HG02678 (cell line): ENCODE results near the gene SLC16A7.

Experiments
- ATAC-seq: cut with Tn5 transposase; IDR thresholded peaks from one replicate; pipeline ENCODE4 v1.9.1; 2021; ENCODE audit warnings: mild to moderate bottlenecking, moderate library complexity; ENCODE audit not compliant: unreplicated experiment

SLC16A7 gene

DNA sequence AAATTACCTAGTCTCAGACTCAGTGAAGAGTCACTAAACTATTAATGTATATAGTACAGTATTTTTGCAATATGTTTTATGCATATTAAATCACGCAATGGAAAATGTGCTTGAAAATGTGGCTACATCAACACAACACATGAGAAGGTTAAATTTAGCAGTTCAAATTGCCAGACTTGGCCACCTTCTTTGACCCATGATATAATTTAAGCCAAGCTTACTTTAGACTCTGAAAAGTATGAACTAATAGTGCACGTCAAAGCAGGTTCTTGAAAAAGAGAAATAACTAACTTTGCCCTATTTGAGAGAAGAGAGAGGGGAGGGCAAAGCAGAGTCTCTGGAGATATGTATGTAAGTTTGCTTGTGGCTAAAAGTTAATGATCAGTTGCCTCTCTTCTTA lies 68.7 kb downstream of the SLC16A7 start:
- no peak for ATAC-seq

DNA sequence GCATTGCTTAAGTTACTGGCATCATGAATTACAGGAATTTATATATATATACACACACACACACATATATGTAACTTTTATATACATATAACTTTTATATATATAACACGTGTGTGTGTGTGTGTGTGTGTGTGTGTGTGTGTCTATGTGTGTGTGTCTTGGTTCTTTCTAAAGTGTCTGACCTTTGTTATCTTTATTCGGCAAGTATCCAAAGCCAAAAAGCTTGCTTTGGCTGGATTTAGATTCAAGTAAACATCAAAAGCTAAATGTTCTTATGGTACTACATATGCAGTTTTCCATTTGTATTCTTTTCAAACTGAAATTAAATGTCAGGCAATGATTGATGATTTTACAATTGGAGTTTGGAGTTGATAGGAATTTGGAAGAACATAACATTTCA lies 69.9 kb downstream of the SLC16A7 start:
- ATAC-seq, result no peak

DNA sequence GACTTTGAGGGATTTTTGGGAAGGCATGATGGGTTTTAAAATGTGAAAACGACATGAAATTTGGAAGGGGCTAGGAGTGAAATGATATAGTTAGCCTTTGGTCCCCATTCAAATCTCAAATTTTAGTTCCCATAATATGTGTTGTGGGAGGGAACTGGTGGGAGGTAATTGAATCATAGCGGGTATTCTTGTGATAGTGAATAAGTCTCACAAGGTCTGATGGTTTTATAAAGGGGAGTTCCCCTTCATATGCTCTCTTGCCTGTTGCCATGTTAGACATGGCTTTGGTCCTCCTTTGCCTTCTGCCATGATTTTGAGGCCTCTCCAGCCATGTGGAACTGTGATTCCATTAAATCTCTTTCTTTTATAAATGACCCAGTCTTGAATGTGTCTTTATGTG lies 72.8 kb downstream of the SLC16A7 start:
- ATAC-seq, result no peak

DNA sequence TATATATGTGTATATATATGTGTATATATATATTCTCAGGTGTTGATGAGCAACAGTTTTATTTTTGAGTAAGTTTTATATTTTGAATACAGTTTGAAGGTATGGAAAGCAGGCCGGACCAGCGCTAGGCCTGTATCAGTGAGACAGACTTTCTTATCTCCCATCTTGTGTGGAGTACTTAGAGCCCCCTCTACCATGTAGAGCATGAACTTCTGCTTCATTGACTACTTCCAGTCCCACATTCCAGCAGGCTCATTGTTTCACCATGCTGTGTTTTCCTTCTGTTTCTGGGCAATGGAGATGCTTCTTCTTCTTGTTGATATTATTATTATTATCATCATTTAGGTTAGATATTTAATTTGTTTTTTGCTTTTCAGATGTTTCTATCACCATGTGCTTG lies 76.4 kb downstream of the SLC16A7 start:
- no peak for ATAC-seq

DNA sequence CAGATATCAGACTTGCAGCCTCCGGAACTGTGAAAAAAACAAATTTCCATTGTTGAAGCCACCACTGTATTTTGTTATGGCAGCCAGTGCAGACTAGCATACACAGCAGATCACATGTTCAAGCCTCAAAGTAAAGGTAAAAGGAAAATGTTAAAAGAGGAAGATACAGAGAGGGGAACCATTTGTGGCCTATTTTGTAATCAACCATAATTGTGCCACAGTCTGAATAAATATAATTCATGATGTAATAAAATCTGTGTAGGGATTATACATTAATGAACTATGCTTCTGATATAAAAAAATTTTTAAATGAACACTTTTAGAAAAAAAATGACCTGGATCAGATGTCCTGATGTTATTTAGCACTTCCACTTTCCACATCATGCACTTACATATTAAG lies 79.6 kb downstream of the SLC16A7 start:
- ATAC-seq, result no peak

DNA sequence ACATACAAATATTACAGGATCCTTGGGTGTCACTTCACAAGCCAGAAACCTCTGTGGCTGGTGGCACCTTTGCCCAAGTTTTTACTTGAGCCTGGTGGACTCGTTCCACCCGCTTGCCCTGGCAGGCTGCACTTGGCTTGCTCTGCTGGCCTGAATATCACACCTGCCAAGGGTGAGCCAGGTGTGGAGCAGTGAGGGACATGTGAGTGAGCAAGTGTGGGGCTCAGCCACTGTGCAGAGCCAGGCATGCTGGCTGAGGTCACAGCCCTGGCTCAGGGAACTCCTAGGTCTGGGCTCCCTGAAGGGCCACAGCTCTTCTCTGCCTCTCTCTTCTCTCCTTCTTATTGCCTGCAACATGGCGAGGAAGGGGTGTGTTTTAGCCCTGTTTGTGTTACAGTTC lies 82.0 kb downstream of the SLC16A7 start:
- ATAC-seq, result no peak

DNA sequence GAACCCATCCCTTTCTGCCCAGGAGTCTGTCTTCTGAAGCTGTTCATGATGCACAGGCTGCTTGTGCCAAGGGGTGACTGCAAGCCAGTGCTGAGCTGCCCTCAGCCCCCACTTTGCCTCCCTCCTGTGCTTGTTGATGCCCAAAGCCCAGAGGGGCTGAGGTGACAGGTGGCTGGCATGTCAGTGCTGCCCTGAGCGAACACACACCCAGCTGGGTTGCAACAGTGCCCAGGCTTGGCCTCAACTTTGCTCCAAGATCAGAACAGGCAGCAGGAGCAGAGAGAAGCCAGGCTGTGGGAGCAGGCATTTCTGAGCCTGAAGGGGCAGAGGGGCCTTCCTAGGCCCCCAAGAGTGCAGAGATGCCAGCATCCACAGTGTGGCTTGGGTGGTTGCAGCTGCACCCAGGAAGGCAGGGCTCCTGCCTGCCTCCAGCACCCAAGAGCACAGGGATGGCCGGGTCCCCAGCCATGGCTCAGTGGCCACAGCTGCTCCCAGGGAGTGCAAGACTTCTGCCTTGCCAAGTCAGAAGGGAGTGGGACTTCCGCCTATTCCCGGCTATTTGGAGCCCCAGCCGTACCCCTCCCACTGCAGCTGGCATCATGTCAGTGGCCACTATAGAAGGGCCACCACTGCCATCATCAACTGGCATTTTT lies 83.1 kb downstream of the SLC16A7 start:
- no peak for ATAC-seq

DNA sequence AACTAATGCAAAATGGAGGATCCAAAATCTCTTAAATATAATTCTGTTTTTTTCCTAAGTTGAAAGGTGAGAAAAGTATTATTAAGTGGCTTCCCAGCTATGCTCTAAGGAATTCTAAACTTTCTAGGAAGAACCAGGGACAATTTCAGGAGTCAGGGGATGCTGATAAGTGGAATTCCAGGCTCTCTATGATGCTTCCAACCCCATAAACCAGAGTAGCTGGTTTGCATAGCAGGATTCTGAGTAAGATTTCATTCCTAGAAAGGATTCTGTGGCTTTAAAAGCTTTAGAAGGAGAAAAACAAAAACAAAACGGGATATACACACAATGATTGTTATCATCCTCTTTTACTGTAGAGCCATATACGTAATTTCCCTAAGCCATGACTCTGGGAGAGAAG lies 93.9 kb downstream of the SLC16A7 start:
- no peak for ATAC-seq

DNA sequence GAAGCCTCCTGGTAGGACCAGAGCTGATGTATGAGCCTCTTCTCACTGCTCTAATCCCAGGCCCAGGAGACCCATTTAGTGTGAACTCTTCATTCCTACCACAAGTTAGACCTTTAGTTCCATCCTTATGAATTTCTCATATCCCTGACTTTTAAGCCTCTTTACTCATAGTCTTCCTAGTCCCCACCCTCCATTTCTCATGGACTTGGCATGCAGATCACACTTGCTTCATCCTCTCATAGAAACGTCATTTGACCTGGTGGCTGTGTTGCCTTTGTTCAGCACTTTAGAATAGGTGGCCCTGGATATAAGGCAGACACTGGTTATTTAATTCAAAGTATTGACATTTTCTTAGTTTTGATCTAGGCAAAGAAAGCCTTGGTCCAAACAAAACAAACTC lies 99.5 kb downstream of the SLC16A7 start:
- ATAC-seq, result no peak

DNA sequence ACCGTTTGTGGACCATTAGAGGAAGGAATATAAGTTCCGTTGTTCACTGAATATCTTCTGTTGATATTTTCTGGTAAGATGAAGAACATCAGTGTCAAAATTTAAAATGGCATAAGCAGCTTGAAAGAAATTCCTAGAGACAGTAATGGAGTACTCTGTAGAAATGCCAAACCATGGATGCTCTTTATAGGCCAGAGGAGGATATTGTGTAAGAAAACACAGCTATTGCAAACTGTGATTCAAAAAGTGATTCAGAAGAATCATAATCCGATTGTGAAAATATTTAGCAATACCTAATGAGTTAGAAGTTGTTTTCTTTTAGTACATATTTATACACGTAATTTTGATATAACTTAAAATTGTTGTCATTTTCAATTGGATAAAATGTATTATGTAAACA lies 102.8 kb downstream of the SLC16A7 start:
- ATAC-seq, result no peak

DNA sequence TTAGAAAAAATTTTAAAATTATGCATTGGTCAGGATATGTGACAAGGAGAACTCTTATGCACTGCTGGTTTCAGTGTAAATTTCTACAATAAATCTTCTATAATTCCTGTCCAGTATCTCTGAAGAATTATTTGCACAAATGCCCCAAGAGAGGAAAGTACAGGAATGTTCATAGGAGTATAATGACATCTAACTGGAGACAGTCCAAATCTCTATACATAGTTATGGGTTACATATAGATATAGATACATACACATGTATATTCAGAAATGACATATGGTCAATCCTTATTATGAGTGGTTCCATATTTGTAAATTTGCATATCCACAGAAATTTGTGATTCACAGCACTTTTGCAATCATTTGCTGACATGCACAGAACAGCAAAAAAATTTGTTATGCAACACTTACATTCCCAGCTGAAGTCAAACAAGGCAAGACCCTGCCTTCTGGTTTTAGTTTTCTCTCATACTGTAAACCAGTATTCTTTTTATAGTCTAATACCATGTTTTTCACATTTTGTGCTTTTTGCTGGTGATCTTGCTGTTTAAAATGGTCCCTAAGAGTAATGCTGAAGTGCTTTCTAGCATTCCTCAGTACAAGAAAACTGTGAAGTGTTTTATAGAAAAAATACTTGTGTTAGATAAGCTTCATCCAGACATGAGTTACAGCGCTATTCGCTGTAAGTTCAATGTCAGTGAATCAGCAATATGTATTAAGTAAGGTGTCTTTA lies 103.8 kb downstream of the SLC16A7 start:
- no peak for ATAC-seq

DNA sequence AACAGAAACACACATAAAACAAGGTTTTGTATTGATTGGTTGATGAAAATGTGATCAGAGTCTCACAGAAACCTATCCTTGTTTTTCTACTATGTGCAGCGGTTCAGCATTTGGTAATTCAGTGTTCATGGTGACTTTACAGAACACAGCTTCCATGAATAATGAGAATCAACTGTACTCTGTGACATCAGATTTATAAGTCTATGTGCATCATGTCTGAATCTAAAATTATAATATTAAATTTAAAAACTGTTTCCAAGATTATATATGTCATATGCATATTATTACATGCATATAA lies 104.3 kb downstream of the SLC16A7 start:
- no peak for ATAC-seq

DNA sequence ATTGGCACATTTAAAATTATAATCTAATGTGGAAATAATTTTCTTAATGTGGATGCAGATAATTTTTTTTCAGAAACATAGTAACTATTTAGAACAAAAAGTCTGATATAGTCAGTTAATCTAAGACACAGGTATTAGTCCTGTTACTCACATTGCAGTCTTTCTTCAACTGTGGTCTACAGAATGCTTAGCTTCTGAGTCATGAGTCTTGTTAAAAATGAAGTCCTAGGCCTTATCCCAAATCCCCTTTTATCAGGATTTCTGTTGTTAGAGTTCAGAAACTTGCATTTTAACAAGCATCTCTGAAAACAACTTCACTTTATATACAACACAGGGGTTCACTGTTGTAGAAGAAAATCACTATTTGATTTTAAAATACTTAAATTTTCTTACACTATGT lies 112.2 kb downstream of the SLC16A7 start:
- no peak for ATAC-seq

DNA sequence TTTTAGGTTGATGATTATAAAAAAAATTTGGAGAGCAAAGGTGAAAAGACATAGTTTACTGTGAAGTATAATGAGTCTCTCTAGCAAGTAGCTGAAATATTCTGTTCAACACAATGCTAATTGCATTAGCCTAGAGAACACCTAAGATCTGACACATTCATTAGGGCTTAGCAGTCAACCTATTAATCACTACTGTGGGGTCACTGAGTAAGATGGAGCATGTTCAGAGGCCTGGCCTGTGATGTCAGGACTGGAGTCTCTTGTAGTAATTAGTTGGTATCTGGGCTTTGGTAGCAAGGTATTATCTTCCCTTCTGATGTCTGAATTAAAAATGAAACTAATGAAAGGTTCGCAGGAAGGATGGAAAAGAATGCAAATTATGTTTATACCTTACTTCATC lies 112.7 kb downstream of the SLC16A7 start:
- ATAC-seq, result no peak

DNA sequence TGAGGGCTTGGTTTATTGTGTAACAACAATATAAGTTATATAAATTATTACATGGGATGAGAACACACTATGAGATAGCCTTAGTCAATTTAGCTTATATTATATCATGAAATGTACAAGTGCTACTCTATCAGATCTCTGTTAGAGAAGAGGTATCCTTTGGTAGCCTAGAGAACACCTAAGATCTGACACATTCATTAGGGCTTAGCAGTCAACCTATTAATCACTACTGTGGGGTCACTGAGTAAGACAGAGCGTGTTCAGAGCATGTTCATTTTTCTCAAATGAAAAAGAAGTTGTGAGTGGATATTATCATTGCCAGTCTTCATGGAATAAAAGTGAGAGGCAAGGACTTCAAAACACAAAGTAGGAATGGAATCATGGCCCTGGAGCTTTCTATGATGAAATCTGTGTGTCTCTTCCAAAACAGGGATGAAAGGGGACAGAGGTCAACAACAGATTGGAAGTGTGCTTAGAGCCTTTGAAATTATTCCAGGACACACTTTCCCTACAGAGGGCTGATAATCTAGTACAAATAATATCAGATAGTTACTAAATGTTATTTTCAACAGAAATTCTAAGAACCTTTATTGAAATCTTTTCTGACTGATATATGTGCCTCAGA lies 114.3 kb downstream of the SLC16A7 start:
- no peak for ATAC-seq

DNA sequence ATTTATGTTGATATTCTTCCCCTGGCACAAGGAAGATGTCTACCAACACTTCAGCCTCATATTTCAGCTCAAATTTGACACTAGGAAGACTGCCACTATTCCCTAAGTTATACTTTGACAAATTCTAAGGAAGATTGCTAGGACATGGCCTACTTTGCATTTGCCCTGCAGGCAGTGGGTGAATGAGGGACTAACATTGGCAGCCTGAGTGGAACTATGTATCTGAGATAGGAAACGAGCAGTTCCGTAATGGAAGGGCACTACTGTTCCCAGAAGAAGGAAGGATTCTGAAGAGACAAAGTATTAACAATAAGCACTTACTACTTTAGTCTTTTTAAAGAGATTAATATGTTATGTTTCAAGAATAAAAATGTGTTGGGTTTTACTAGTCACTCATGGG lies 115.1 kb downstream of the SLC16A7 start:
- no peak for ATAC-seq

DNA sequence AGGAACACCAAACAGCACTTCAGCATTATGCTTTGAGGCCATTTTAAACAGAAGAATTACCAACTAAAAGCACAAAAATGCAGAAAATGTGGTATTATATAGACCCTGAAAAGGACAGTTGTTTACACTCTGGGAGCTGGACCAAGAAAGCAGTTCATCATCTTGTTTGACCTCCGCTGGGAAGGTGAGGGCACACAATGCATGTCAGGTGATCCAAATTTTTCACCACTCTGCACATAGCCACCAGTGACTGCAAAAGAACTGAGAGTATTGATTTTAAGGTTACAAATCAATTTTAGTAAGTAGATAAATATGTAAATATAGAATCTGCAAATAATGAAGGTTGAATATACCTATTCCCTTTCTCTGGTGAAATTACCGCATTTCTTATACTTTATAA lies 119.6 kb downstream of the SLC16A7 start:
- no peak for ATAC-seq

DNA sequence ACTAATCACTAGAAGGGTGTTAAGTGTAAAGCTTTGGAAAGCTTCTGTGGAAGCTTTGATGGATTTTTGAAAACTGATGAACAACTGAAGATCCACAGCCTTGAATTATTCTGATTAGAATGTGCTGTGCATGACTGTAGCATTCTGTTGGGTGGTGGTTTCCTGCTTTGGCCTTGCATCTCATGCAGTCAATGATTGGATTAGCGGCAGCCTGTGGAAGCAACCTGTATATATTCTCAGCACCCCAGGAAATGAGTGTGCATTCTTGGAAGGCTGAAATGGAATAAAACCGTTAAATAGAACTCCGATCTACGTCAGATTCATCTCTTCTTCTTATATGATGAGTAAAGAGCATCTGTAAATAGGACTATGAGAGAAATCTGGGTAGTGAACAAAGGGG lies 120.2 kb downstream of the SLC16A7 start:
- no peak for ATAC-seq

DNA sequence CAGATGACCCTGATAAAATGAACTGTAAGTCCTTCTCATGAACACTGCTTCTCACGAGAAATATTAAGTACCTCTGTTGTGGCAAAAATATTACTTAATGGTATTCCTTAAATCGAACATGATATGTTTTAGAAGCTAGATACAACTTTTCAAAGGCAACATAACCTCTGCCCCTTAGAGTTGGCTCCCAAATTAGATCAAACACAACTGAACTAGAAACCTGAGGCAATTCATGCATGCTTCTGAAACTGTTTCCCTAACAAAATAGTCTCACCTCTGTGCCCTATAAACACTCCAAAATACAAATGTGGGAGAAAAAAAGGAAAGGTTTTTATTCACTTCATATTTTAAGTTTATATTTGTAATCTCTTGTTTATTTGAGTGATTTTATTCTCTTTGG lies 121.6 kb downstream of the SLC16A7 start:
- no peak for ATAC-seq

DNA sequence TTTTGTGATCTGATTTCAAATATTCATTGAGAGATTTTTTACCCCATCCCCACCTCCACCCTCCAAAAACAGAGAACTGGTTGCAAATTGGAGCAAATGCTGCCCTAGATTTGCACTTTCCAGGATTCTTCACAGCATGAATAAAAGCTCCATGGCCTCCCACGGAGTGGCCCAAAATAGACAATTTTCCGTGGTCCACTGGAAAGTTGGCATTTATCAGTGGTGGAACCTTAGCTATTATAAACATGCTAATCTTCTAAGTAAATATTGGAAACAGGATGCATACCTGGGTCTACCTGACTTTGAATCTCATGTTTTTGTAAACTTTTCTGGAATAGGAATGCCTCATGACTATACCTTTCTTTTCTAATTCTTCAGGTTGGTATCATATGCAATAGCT lies 123.9 kb downstream of the SLC16A7 start:
- no peak for ATAC-seq

DNA sequence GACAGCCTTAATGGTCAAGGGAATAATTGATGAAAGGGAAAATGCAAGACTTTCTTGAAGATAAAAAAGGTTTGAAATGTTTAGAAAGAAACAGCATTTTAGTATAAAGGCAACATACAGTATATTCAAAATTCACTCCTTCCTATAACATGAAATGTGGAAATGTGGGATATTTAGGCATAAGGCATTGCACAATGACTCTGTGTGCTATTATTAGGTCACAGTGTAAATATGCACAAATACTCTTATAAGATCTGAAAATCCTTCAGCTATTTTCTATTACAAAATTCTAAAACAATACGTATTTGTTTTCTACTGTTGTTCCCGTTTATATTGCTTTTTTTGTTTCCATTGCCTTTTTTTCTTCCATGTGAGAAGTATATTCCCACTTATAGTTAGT lies 127.7 kb downstream of the SLC16A7 start:
- ATAC-seq, result no peak

DNA sequence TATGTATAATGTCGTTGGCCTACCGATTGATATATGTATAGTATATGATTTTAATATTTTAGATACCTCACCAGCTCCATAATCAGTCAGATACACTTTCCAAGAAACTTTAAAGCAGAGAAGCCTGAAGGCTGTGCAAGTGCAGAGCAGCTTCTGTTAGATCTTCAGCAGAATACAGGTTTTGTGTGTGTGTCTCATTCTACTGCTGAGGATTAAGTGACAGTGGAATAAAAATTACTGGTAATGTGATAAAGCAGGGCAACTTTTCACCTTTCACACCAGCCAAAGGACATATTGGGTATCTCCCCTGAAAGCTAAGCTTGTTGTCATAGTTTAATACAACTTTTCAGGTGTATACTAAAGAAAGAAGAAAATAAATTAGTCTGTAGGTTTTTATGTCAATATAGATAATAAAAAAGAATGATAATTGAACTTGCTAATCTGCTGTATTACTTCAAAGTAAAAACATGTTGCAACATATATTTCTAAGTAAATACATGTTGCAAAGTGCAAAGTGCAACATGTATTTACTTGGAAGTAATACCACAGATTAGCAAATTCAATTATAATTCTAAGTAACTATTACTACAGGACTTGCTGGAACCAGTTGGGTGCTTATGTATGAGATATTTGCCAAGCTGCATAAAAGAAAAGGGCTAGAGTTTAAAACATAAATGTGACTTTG lies 128.3 kb downstream of the SLC16A7 start:
- ATAC-seq, result no peak
